Gastroesophageal sphincter (tissue), 4 donors: ENCODE data around the gene EXOC3L1. TPM values are rescaled to one million over a fixed set of nuclear protein-coding genes. Genes with fewer than 3 reads are reported as not detected.

Source experiments
- ATAC-seq: fragments of 150-250 bp; one replicate; pipeline ENCODE4 v1.9.1; 2016; ENCODE audit warnings: mild to moderate bottlenecking, moderate library complexity
- H3K27ac ChIP-seq, 4 donors: fragments of 200-600 bp; sonication (generic) in 3 of 4; 1 replicate in 3 of 4; 2 replicates in 1 of 4; pipeline ENCODE4 v1.5.1; 2016 to 2019
- H3K27me3 ChIP-seq: fragments of 200-600 bp; sonication (generic); one replicate; pipeline ENCODE4 v1.5.1; 2019
- H3K36me3 ChIP-seq, 2 donors: fragments of 200-600 bp; sonication (generic); one replicate each; pipeline ENCODE4 v1.5.1; 2019; ENCODE audit warnings: control low read depth in 1 of 2
- H3K4me1 ChIP-seq, 3 donors: fragments of 200-600 bp; sonication (generic); 1 replicate in 2 of 3; 2 replicates in 1 of 3; pipeline ENCODE4 v1.5.1; 2016 to 2019; ENCODE audit warnings: control low read depth in 2 of 3
- H3K4me3 ChIP-seq, 2 donors: fragments of 200-600 bp; sonication (generic); one replicate each; pipeline ENCODE4 v1.5.1; 2019; ENCODE audit warnings: mild to moderate bottlenecking in 1 of 2, moderate library complexity in 1 of 2
- H3K9me3 ChIP-seq, 3 donors: fragments of 200-600 bp; sonication (generic); one replicate each; pipeline ENCODE4 v1.5.1; 2017 to 2019; ENCODE audit warnings: control low read depth in 2 of 3
- EP300 ChIP-seq: sonication (generic); formaldehyde crosslinking; IDR thresholded peaks from one replicate; pipeline ENCODE4 v1.6.1; 2017; ENCODE audit warnings: antibody characterized with exemption, mild to moderate bottlenecking
- POLR2A ChIP-seq, 2 donors: fragments of 450-650 bp; IDR thresholded peaks; one replicate each; pipeline ENCODE4 v1.6.1; 2017; ENCODE audit warnings: antibody characterized with exemption in 2 of 2, mild to moderate bottlenecking in 2 of 2, moderate library complexity in 1 of 2
- POLR2AphosphoS5 ChIP-seq: sonication (generic); formaldehyde crosslinking; IDR thresholded peaks from one replicate; pipeline ENCODE4 v1.6.1; 2017; ENCODE audit warnings: antibody characterized with exemption
- WGBS, 2 donors: methylation state at CpG; one replicate each; pipeline ENCODE4 v1.1.5; 2018; ENCODE audit warnings: low coverage in 1 of 2; 5-methylcytosine and 5-hydroxymethylcytosine counted together
- total RNA-seq, 4 donors: library from RNA; depleted of rRNA; stranded (reverse); fragments of >200 nt; gene quantifications; one replicate each; pipeline ENCODE4 v1.1.0, GENCODE V29; 2016
- TF ChIP-seq, protein P1 (sequence below), 4 experiments: fragments of 200-600 bp in 2 of 4; fragments of 450-650 bp in 2 of 4; sonication (generic) in 1 of 4; IDR thresholded peaks; one replicate each; pipeline ENCODE4 v1.5.1; 2017 to 2019; ENCODE audit warnings: antibody characterized with exemption in 4 of 4, mild to moderate bottlenecking in 2 of 4, moderate library complexity in 2 of 4

Gene EXOC3L1
- total RNA-seq, 4 donors from 2014 or later = 1.6 to 6.1 (median 2.6) TPM

DNA sequence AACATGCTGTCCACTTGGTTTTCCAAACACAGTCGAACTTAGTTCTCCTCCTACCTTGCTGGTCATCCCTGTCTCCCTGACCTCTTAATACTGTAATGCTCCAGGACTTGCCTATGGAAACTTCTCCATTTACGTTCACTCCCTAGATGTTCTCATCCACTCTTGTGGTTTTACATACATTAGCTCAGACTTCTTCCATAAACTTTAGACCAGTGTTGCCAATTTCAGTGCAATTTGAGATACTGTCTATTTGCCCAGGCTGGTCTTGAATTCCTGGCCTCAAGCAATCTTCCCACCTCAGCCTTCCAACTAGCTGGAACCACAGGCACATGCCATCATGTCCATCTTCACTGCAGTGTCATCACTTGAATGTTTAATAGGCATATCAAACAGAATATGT is 7.6 kb downstream of the EXOC3L1 start:
- ATAC-seq = no peak
- no peak overlapping the region for H3K4me3 ChIP-seq
- TF ChIP-seq POLR2AphosphoS5 = no peak
- no peak for TF ChIP-seq EP300
- TF ChIP-seq POLR2A (IDR thresholded peaks at IDR 0.05) = no peak
- TF ChIP-seq, protein P1, sequence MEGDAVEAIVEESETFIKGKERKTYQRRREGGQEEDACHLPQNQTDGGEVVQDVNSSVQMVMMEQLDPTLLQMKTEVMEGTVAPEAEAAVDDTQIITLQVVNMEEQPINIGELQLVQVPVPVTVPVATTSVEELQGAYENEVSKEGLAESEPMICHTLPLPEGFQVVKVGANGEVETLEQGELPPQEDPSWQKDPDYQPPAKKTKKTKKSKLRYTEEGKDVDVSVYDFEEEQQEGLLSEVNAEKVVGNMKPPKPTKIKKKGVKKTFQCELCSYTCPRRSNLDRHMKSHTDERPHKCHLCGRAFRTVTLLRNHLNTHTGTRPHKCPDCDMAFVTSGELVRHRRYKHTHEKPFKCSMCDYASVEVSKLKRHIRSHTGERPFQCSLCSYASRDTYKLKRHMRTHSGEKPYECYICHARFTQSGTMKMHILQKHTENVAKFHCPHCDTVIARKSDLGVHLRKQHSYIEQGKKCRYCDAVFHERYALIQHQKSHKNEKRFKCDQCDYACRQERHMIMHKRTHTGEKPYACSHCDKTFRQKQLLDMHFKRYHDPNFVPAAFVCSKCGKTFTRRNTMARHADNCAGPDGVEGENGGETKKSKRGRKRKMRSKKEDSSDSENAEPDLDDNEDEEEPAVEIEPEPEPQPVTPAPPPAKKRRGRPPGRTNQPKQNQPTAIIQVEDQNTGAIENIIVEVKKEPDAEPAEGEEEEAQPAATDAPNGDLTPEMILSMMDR (IDR thresholded peaks at IDR 0.05) = no peak
- 73 to 87% methylated on average over 2 of the region's 2 CpGs for WGBS, 2 donors
- H3K27ac ChIP-seq = peak overlapping the region in 3 of 4 donors; percentile 96 to 98 (median 97)
- H3K27me3 ChIP-seq = no peaks in the 10 kb centered on the region
- H3K9me3 ChIP-seq = no peaks in the 10 kb centered on the region
- peaks cover 0 to 82% (median 27%) of the 10 kb centered on the region in 3 donors for H3K4me1 ChIP-seq
- H3K36me3 ChIP-seq = no peaks in the 10 kb centered on the region

DNA sequence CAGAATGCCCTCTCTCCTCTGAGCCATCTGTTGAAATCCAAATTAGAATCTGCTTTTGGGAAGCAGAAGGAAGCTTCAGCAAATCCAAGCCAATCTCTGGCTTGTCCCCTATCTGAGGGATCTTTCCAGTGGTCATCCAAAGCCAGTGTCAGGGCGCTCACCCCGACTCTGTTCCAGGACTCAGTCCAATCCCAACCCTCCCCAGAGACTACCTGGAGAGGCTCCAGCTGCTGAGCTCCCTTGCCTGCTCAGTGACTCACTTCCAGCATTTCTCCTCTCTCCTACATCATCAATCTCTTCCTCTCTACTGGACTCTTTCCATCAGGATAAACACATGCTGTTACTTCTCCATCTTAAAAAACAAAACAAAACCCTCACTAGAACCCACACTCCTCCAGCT is 8.6 kb downstream of the EXOC3L1 start:
- no peak for TF ChIP-seq EP300
- TF ChIP-seq POLR2AphosphoS5 = peak; percentile 81
- TF ChIP-seq, protein P1 (IDR thresholded peaks at IDR 0.05) = no peak
- no peaks in the 10 kb centered on the region for H3K9me3 ChIP-seq
- ATAC-seq = no peak
- no peaks in the 10 kb centered on the region for H3K27me3 ChIP-seq
- 13 to 21% methylated on average over 2 of the region's 2 CpGs for WGBS, 2 donors
- peak overlapping the region in 3 of 4 donors; percentile 96 to 98 (median 97) for H3K27ac ChIP-seq
- peaks cover 0 to 88% (median 27%) of the 10 kb centered on the region in 3 donors for H3K4me1 ChIP-seq
- H3K36me3 ChIP-seq = peaks cover 0 to 5% of the 10 kb centered on the region in 2 donors
- no peak overlapping the region for H3K4me3 ChIP-seq

DNA sequence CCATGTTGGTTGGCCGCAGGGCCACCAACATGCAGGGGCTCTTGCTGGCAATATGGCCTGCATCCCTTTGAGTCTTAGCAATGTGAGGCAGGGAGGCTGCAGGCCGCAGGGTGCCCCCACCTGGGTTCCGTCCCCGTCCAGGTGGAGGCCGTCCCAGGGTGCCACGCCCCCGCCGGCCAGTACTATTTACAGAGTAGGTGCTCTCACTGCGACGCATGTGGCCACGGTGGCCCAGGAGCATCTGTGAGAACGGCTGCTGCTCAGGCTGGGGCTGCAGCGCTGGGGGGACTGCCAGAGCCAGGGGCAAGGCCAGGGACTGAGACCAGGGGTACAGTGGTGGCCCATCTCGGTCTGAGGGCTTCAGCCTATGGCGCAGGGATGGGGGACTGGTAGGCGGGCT is 9.8 kb downstream of the EXOC3L1 start:
- WGBS, 2 donors = 100% methylated on average over 1 of the region's 16 CpGs; no CpG with 5 or more reads in 1 of the 2 donors
- H3K27ac ChIP-seq = peak overlapping the region in 1 of 4 donors; percentile 98
- no peak for TF ChIP-seq EP300
- no peak for TF ChIP-seq POLR2A (IDR thresholded peaks at IDR 0.05)
- TF ChIP-seq POLR2AphosphoS5 = no peak
- TF ChIP-seq, protein P1 (IDR thresholded peaks at IDR 0.05) = no peak

GRCh38 chr16:67179421-67180080 is 10.4 kb downstream of the EXOC3L1 start:
- Histone ChIP-seq H3K27ac (no peak overlapping the region), H3K4me1 (peaks cover 0 to 91% (median 18%) of the 10 kb centered on the region in 3 donors), H3K4me3 (no peak overlapping the region), H3K36me3 (peaks cover 0 to 17% of the 10 kb centered on the region in 2 donors), H3K27me3 (no peaks in the 10 kb centered on the region), H3K9me3 (no peaks in the 10 kb centered on the region)
- no peak for ATAC-seq
- TF ChIP-seq POLR2A (IDR thresholded peaks at IDR 0.05) (no peak), EP300 (no peak), POLR2AphosphoS5 (no peak)
- TF ChIP-seq, protein P1 (IDR thresholded peaks at IDR 0.05) = no peak
- 100% methylated on average over 2 of the region's 13 CpGs; no CpG with 5 or more reads in 1 of the 2 donors for WGBS, 2 donors

More for the DNA sequence above, 9.8 kb downstream of the EXOC3L1 start:
- peaks cover 0 to 91% (median 19%) of the 10 kb centered on the region in 3 donors for H3K4me1 ChIP-seq
- H3K4me3 ChIP-seq = no peak overlapping the region
- H3K36me3 ChIP-seq = peaks cover 0 to 14% of the 10 kb centered on the region in 2 donors
- no peaks in the 10 kb centered on the region for H3K27me3 ChIP-seq
- H3K9me3 ChIP-seq = no peaks in the 10 kb centered on the region
- ATAC-seq = no peak
